HG02759 (cell line): Measurements from ENCODE around the gene RAB25.

ENCODE experiments used
- ATAC-seq: cut with Tn5 transposase; IDR thresholded peaks from one replicate; pipeline ENCODE4 v1.9.1; 2021; ENCODE audit warnings: mild to moderate bottlenecking, moderate library complexity; ENCODE audit not compliant: unreplicated experiment

RAB25 gene

DNA sequence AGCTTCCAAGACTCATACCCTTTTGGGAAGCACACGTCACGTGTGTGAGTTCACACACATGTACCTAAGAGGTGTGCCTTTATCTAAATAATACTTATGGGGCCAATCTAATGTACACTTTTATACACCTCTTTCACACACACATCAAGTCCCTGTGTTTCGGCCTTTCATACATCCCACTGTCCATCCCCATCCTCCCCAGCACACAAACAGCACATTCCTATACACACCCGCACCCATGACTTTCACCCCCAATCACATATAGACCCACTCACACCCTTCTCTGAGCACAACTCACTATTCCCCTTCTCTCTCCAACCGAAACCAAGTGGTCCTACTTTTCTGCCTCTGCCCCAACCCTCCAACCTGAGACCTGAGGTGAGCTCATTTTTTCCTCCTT is 17.8 kb downstream of the RAB25 start:
- ATAC-seq = no peak

DNA sequence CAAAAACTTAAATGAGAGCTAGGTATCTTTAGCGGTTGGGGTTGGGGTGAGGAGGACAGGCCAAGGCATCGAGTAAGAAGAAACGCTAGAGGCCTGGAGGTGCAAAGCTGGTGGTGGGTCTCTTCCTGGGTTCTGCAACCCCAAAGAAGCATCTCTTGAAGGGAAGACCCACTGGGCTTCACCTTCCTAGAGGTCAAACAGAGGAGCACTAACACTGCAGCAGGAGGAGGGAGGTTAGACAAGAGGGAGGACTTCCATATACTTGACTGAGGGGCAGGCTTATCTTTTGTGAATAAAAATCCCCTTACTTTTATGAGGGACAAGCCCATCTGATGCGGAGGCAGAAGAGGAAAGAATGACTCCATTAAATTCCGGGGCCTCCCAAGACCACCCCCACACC is 18.8 kb downstream of the RAB25 start:
- no peak for ATAC-seq

DNA sequence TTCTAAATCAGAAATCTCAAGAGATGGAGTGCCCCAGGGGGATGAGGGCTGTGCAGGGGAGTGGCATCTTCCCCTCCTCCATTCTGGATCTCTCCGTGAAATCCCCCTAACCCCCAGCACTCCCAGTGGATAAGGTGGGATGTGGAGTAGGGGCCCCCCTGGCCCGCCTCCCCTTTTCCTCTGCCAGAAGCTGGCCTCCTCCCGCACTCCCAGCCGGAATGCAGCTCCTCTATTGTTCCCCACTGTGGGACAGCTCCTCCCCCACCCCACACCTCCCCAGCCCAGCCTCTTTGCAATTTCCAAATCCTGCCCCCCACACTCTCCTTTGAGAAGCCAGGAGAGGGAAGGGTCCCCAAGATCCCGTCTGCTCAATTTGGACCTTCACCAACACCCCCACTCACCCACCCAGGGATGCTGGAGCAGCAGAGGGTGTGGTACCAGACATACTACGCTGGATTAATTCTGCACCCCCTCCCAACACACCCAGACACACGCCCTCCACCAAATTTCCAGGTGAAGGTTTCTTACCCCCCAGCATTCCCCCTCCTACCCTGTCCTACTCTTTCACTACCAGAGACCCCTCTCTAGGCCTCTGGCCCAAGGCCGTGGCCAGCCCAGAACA is 19.4 kb downstream of the RAB25 start:
- ATAC-seq = no peak

DNA sequence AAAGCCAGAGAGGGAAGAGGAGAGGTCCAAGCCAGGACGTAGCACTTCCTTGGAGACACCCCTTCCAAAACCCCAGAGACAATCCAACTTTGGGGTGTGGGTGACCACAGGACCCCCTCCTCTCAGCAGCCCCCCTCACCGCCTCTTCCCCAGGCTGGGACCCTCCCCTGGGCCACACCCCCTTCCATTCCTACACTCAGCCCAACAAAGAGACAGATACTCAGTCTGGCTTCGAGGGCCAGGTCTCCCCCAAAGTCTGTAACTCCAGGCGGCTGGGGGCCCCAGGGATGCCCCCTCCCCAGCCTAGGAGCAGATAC is 19.9 kb downstream of the RAB25 start:
- ATAC-seq = no peak

DNA sequence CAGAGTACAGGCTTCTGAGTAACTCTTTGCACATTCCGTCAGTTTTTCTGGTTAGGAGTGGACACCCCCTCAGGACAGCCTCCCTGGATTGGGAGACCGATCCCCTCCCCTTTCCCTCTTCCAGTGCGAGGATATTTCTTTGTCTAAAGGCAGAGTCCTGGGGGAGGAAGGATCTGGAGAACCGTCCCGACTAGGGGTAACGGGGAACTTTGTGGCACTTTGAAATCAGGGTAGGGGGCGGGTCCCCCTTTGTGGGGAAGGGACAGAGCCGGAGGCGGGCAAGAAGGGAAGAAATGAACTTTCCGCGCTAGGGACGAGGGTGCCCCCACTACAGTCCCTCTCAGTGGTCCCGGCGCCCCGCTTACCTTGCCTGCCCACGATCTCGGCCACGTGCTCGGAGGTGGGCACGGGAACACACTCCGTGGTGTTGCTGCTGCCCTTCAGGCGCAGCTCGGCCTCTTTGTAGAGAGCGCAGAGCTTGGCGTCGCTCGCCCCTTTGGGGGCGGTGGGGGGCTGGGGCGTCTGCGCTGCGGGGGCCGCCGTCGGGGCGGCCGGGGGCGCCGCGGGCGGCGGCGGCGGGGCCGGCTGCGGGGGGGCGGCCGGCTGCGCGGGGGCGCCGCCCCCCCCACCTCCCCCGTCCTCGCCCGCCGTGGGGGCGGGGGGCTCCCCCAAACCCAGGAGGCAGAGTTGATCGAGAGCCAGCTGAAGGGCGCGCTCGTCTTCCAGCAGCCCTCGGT is 20.4 kb downstream of the RAB25 start:
- no peak for ATAC-seq

DNA sequence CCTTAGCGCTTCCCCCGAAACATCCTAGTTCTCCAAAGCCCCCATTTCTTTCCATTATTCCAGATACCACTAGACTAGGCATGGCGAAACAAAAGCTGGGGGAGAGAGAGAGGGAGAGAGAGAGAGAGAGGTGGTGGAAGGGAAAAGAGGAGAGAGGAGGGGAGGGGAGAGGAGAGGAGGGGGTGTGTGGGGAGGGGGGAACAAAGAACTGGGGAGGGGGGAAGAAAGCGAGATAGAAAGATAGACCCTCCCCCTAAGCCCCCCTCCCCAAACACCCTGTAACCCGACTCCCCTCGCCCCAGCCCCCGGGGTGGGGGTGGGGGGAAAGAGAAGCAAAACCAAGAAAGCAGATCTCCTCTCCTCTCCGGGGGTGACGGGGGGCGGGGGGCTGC is 21.0 kb downstream of the RAB25 start:
- ATAC-seq = no peak

DNA sequence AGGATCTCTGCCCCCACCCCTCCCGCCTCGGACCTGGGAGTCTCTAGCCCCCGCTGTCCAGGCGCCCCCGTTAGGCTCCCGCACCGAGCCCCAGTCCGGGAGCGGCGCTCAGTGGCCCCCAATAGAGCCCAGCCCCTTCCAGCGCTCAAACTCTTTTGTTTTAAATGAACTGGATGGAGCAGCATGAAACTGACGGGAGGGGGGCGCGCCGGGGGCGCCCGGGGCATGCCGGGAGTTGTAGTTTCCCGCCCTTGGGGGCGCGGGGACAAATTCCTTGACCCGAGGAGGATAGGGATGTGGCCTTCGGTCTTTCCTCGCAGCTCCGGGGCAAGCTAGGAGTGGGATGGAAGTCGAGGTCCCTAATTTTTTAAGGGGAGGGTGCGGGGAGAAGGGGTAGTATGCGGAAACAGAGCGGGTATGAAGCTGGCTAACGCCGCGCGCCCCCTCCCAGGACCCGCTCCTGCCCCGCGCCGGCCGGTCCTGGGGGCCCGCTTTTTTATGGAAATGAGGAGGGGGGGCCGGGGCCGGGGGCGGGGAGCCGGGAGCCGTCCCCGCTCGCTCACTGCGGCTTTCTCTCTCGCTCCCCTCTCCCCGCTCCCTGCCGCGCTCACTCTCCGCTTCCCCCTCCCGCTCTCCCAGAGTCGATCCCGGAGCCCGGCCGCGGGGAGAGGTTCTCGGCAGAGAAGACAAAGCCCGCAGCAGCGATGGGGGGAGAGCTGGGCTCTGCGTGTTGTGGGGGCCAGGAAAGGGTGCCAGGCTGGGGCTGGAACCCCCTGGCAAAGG is 21.5 kb downstream of the RAB25 start, which contains the start of gene MEX3A:
Gene MEX3A (minus strand): TSS at position 157 of the 783 bp plus-strand sequence. CDS start 467 bp downstream, outside the sequence.
- no peak for ATAC-seq

DNA sequence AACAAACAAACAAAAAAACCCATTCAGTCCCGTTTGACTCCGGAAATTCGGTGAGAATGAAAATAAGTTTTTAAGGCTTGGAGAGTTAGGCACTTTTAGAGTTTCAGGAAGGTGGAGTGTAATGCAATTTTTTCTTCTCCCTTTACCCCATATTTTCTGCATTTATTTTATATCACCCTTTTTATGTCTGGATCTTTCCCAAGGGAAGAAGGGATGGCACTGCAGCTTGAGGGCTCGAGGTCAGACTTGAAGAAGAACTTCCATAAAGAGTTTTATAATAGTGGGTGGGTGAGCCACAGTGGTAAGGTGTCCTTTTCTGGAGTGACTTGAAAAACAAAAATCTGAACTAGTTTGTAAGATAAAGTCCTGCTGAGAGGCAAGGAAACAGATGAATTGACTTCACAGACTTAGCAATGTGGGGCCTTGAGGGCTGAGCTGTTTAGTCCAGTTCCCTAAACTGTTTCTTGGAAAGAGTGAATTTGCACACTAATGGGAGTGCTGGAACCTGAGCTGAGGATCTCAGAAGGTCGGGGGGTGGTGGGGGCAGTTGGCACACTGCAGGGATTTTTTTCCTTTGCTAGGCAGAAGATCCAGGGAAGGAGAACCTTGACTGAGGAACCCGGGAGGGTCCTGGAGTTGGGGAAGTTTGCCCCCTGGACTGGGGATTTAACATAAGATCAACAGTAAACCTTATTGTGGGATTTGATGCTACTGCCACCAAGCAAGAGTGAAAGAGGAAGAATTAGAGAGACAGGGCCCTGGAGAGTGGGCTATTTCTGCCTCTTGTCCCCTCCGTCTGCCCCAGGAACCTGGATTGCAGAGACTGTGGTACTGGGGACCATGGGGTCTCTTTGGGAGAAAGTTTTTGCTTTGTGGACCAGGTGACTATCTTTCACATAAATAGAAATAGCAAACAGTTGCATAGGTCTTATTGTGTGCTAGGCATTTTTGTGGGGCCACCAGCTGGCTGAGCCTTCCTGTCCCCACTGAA is 23.1 kb downstream of the RAB25 start:
- no peak for ATAC-seq

DNA sequence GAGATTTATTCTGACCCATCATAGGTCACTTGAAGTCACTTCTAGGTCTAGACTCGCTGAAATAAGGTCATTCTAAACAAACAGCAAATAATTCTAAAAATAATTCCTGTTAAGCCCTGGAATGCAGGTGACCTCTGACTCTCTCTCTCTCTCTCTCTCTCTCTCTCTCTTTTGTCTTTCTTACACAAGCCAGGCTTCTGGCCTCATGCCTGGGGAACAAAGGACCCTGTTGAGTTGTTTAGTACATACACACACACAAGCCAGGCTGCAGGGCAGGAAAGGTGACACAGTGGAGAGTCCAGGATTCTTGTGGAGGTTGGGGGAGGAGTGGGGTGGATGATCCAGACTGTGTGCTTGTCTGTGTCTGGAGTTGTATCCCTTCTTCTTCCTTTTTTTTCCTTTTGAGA is 25.3 kb downstream of the RAB25 start:
- ATAC-seq = no peak

DNA sequence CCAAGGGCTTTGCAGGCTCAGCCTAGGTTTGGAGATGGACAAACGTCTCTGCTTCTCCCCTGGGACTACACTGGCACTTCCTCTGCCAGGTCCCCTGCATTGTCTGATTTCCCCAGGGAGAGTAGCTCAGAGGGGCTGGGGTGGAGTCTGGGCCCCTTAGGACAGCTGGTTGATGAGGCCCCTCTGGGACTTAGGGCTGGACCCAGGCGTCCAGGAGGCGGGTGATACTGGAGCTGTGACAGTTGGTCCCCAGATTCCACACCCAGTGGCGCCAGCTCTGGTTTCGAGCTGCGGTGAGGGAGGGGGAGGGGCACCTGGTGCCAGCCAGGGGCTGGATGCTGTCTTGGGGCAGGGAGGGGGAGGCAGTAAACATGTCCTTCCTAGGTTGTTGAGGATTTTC is 28.7 kb downstream of the RAB25 start:
- ATAC-seq = no peak

DNA sequence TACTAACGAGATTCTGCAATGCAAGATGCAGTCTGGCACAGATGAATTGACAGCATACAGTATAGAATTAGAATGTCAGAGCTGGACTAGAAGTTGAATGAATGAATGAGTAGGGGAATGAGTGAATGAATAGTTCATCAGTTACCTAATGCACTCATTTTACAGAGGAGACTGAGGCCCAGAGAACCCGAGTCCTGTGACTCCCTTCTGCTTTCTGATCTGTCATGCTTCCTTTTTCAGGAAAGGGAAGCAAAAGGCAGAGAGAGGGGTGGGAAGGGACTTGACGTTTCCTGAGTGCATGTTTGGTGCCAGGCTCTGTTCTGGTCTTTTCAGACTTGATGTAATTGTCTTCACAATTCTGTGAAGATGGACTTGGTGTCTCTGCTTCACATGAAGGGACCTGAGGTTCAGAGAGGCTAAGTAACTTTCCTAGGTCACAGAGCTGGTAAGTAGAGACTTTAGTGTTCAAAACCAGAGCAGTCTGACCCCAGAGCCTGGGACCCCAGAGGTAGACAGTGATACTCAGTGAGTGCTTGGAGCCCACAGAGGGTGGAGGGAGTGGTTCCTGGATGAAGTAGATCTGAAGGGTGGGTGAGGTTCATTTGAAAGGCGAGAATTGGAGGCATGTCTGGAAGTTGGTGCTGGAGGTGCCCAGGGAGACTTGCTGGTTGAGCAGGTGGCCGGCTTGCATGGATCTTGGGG is 29.3 kb downstream of the RAB25 start:
- no peak for ATAC-seq

DNA sequence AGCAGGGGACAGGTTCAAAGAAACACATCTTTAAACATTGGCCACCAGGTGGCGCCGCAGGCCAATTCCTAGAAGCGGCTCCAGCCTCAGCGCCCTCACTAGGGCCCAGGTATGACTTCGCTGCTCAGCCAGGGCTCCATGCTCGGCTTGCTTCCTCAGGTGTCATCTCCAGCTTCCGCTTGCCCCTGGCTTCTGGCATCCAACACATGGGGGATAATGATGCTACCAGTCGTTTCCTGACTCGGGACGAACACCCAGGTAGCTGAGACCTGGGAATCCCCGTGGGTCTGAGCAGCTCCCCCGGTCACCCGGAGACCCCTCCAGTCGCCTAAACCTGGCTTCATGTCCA is 29.9 kb downstream of the RAB25 start:
- peak; percentile 71 for ATAC-seq

DNA sequence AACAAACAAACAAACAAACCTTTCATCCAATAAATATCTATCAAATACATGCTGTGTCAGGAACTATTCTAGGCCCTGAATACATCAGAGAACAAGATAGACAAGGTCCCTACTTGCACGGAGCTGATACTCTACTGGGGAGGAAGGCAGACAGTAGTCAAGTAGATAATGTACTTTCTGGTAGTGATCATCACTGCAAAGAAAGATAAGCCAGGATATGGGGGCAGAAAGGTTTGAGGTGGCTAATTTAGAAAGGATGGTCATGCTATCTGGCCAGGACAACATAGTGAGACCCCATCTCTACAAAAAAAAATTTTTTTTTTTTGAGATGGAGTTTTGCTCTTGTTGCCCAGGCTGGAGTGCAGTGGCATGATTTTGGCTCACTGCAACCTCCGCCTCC is 30.6 kb downstream of the RAB25 start:
- ATAC-seq = no peak

DNA sequence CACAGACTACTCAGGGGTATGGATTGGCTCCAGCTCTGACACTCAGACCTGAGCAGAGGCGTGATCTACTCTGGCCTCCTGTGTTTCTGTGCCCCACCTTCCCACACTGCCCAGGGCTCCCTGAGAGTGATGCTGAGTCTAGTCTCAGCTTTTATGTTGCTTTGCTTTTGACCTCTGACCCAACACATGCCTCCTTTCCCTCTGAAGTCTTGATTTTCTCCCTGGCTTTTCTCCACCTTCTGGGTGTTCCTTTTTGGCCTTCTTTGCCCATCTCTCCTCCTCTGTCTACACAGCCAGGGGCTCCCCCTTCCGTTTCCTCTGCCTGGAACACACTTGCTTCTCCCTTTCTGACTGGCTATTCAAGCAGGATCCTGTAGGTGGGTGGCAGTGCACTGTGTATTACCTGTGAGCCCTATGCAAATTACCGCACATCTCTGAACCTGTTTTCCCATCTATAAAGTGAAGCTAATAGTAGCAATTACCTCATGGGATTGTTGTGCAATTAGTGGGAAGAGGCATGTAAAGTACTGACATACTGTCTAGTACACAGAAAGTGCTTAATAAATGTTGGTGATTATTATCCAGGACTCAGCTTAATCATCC is 35.0 kb downstream of the RAB25 start:
- ATAC-seq = no peak

DNA sequence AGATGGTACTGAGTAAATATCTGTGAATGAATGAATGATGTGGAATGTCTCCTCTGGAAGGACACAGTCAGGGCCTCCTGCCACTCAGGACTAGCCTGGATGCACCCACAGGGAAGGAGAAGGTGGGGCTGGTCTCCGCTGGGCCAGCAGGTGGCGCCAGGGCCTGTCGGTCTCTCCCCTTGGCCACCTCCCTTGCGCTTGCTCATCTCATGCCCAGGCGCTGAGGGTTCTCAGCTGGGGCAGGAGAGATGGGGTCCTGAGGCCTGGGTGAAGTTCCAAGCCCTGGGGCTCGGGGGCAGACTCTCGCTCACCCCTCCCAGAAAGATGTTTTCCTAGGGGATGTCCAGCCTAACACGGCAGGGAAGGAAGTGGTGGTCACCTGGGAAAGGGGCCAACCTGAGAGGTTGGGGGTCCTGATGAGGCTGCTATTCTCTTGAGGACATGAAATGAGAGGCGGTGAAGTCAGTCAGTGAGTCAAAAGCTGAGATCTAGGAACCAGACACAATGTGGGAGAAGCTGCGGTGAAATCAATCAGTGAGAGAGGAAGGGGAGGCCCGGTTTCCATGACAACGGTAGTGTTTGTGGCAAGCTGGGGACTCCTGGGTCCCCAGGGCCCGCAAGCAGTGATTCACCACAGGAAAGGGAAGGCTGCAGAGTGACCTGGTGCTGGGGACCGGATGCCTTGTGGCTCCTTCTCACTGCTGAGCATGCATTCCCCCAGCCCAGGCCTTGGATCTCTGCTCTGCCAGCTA is 35.9 kb downstream of the RAB25 start:
- ATAC-seq = peak; percentile 73

DNA sequence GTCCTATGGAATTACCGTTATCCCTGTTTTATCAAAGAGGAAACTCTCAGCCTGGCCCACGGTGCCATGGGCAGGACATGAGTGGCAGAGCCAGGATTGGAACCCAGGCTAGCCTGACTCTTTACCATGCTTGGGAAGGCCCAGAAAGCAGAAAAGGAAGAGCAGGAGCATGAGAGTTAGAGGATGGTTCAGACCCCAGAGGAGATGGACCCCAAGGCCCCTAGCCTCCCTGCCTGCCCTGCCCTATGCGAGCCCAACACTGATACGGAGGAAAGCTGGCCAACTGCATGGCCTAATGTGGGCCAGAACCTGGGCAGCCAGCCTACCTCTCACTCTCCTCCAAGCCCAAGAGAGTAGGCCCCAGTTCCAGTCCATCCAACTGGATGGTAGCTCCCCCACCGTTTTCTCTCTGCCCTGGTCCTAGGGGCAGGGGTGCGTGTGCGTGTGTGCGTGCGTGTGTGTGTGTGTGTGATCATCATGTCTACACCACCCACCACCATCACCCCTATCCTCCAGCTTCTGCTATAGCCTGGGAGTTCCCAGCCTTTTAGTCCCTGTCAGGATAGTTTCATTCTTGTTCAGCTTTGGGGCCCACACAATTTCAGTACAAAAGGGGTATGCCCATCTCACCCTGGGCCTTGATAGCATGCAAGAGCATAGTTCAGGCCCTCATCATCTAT is 36.7 kb downstream of the RAB25 start:
- no peak for ATAC-seq

DNA sequence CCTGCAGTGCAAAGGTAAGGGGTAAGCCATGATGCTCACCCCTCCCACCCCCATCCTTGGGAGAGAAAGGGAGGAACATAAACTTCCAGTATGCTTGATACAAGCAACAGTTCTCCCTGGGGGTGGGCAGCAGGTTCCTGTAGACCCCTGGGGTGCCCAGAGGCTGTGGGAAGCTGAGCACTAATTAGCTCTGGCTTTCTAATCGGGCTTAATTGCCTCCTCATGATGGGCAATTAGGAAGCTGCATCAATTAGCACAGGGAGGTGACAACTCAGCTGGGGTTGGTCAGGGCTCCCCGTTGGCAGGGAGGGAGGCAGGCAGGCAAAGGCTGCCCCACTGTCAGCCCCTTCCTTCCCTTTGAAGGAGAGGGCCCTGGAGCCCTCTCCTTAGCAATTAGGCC is 37.8 kb downstream of the RAB25 start:
- ATAC-seq = no peak

DNA sequence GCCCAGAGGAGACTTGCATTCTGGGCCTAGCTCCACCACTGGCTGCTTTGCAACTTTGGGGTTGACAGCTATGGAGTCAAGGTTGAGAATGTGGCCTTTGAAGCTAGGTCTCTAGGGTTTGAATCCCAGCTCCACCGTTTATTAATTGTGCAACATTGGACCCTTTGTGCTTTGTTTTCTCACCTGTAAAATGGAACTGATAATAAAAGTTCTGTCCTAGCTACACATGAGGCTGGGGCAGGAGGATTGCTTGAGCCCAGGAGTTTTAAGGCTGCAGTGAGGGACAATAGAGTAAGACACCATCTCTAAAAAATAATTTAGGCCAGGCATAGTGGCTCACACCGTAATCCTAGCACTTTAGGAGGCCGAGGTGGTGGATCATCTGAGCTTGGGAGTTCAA is 38.3 kb downstream of the RAB25 start:
- ATAC-seq = no peak
